Esophagus (tissue), 2 donors: ENCODE measurements around the gene IFNL2. TPM values are rescaled to one million over a fixed set of nuclear protein-coding genes. Genes with fewer than 3 reads are reported as not detected.
"Not testable (repeated sequence)": the region's sequence is repeated elsewhere in the genome, so short reads cannot be mapped to it uniquely, and the experiment has no call there.

ENCODE experiments used
- H3K27ac ChIP-seq, 2 donors: one replicate each; pipeline ENCODE4 v1.5.1; 2013; ENCODE audit warnings: low read depth in 2 of 2, mild to moderate bottlenecking in 2 of 2, inconsistent platforms in 1 of 2, low read length in 1 of 2, moderate library complexity in 1 of 2
- H3K27me3 ChIP-seq, 2 donors: one replicate each; pipeline ENCODE4 v1.6.1; 2013; ENCODE audit warnings: low read length in 2 of 2, control low read depth in 1 of 2, mild to moderate bottlenecking in 1 of 2; ENCODE audit not compliant: insufficient read depth in 2 of 2, control insufficient read depth in 1 of 2
- H3K36me3 ChIP-seq, 2 donors: one replicate each; pipeline ENCODE4 v1.6.1; 2013; ENCODE audit warnings: low read length in 1 of 2; ENCODE audit not compliant: control insufficient read depth in 2 of 2, insufficient read depth in 2 of 2
- H3K4me1 ChIP-seq, 2 donors: one replicate each; pipeline ENCODE4 v1.6.1; 2013; ENCODE audit warnings: low read length in 1 of 2; ENCODE audit not compliant: control insufficient read depth in 2 of 2, insufficient read depth in 2 of 2
- H3K4me3 ChIP-seq, 2 donors: one replicate each; pipeline ENCODE4 v1.5.1; 2013; ENCODE audit warnings: low read length in 2 of 2, mild to moderate bottlenecking in 2 of 2, low read depth in 1 of 2, moderate library complexity in 1 of 2
- H3K9me3 ChIP-seq, 2 donors: one replicate each; pipeline ENCODE4 v1.6.1; 2013; ENCODE audit warnings: mild to moderate bottlenecking in 2 of 2, low read depth in 1 of 2, low read length in 1 of 2, moderate library complexity in 1 of 2; ENCODE audit not compliant: control insufficient read depth in 2 of 2, insufficient read depth in 1 of 2
- WGBS, 2 donors: extraction: QIAGEN DNeasy Blood & Tissue Kit; methylation state at CpG; one replicate each; pipeline ENCODE4 v1.1.7; 2013; 5-methylcytosine and 5-hydroxymethylcytosine counted together
- polyA plus RNA-seq, 2 donors: library from polyadenylated mRNA; stranded (reverse); fragments of 200-250 nt; gene quantifications; one replicate each; pipeline ENCODE4 v1.2.3, GENCODE V29; 2013
- donor health status: healthy with polysubstance abuse.
- donor health status: Bipolar disorder and iron deficiency.

The IFNL2 gene
- polyA plus RNA-seq, 2 donors: not detected

DNA sequence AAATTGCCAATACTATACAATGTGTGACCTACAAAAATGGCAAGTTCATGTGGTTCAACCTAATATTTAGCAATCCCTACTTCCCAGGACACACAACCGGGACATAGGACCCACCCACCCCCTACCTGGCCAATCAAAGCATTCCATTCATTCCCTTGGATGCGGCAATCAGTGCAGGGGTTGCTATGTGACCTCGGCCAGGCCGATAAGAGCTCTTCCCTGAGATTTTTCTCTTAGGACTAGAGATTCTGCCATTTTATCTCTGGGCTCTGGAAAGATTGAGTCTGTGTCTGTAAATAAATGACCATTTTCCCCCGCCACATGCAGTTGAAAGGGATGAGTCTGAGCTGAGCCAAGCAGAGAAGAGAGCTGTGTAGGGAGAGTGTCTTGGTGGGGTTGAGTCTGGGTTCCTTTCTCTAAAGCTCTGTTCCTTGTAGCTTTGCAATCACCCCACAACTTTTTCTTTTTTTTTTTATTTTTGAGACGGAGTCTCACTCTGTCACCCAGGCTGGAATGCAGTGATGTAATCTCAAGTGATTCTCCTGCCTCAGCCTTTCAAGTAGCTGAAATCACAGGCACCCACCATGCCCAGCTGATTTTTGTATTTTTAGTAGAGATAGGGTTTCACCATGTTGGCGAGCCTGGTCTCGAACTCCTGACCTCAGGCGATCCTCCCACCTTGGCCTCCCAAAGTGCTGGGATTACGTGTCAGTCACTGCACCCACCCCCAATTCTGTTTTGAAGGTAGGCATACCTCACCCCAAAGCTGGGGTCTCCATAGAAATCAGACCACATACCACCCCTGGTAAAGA is 35.4 kb downstream of the IFNL2 start:
- H3K27me3 ChIP-seq: peaks cover 4 to 14% of the 10 kb centered on the region in 2 donors
- no peak overlapping the region for H3K27ac ChIP-seq
- H3K9me3 ChIP-seq: peaks cover 0 to 5% of the 10 kb centered on the region in 2 donors
- no peak overlapping the region for H3K4me3 ChIP-seq
- WGBS, 2 donors: 54 to 57% methylated on average over 10 of the region's 10 CpGs
- peaks cover 0 to 3% of the 10 kb centered on the region in 2 donors for H3K36me3 ChIP-seq
- peaks cover 3 to 12% of the 10 kb centered on the region in 2 donors for H3K4me1 ChIP-seq

- H3K4me3 ChIP-seq: no peak overlapping the region
- H3K27me3 ChIP-seq: peaks cover 4 to 14% of the 10 kb centered on the region in 2 donors
- peaks cover 3 to 12% of the 10 kb centered on the region in 2 donors for H3K4me1 ChIP-seq
- no peak overlapping the region for H3K27ac ChIP-seq
- H3K36me3 ChIP-seq: peaks cover 0 to 3% of the 10 kb centered on the region in 2 donors
- H3K9me3 ChIP-seq: peaks cover 0 to 6% of the 10 kb centered on the region in 2 donors
These were observed 36.0 kb downstream of the IFNL2 start for GRCh38 chr19:39304185-39304513.

- H3K4me1 ChIP-seq: peaks cover 3 to 12% of the 10 kb centered on the region in 2 donors
- H3K27ac ChIP-seq: no peak overlapping the region
- no peak overlapping the region for H3K4me3 ChIP-seq
- H3K36me3 ChIP-seq: peaks cover 0 to 3% of the 10 kb centered on the region in 2 donors
- peaks cover 0 to 6% of the 10 kb centered on the region in 2 donors for H3K9me3 ChIP-seq
- WGBS, 2 donors: 44 to 48% methylated on average over 6 of the region's 6 CpGs
- peaks cover 4 to 14% of the 10 kb centered on the region in 2 donors for H3K27me3 ChIP-seq
These were observed 36.7 kb downstream of the IFNL2 start for GRCh38 chr19:39304701-39305571.

DNA sequence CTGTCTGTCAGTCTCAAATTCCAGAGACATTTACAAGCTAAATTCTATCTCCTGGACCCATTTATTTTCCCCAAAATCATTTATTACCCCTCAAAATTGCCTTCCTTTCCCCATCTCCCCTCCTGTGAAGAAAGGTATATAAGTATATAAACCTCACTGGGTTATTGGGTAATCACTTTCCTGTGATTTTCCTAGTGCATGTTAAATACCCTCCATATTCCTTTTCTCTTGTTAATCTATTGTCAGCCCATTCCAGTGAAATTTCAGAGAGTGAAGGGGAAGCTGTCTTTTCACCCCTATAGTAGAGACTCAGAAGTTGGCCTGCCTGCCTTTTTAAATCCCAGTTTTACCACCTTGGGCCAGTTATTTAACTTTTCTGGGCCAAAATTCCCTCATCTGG is 37.9 kb downstream of the IFNL2 start:
- no peak overlapping the region for H3K27ac ChIP-seq
- H3K27me3 ChIP-seq: peaks cover 4 to 14% of the 10 kb centered on the region in 2 donors
- peaks cover 3 to 12% of the 10 kb centered on the region in 2 donors for H3K4me1 ChIP-seq
- H3K36me3 ChIP-seq: peaks cover 0 to 3% of the 10 kb centered on the region in 2 donors
- H3K4me3 ChIP-seq: no peak overlapping the region
- H3K9me3 ChIP-seq: peaks cover 0 to 6% of the 10 kb centered on the region in 2 donors

GRCh38 chr19:39307046-39307821 is 39.0 kb downstream of the IFNL2 start:
- Histone ChIP-seq H3K4me3 (peak overlapping the region in 1 of 2 donors; percentile 13), H3K27me3 (peaks cover 4 to 14% of the 10 kb centered on the region in 2 donors), H3K27ac (no peak overlapping the region), H3K4me1 (peaks cover 3 to 12% of the 10 kb centered on the region in 2 donors), H3K9me3 (peaks cover 0 to 6% of the 10 kb centered on the region in 2 donors), H3K36me3 (peaks cover 0 to 3% of the 10 kb centered on the region in 2 donors)
- WGBS, 2 donors: 24 to 26% methylated on average over 57 to 71 of the region's 71 CpGs

DNA sequence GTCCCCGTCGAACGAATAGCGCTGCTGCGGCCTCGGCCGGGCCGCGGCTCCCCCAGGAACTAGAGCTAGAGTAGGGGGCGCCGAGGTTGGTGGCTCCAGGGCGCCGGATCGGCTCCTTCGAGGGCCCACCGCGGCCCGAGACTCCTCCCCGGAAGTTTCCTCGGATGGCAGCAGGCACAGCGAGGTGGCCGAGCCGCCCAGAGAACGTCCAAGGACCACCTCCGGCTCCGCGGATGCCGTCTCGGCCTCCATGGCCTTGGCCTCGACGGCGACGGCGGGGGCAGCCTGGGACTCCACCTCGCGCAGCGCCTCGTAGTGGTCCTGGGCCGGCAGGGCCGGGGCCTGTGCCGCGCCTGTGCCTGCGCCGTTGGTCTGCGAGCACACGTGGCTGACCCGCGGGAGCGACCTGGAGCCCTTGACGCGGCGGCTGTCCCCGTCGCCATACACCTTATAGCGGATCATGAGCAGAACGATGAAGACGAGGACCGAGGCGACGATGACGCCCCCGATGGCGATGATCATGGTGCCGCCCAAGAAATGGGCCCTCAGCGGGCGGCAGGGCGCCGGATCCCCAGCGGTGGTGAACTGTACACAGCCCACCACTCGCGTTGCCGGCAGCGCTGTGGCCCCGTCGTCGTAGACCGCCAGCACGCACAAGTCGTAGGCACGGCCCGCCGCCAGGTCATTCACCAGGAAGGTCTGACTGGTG is 39.8 kb downstream of the IFNL2 start:
- Histone ChIP-seq H3K4me3 (peak overlapping the region in 1 of 2 donors; percentile 13), H3K36me3 (peaks cover 0 to 3% of the 10 kb centered on the region in 2 donors), H3K27me3 (peaks cover 4 to 14% of the 10 kb centered on the region in 2 donors), H3K9me3 (peaks cover 0 to 6% of the 10 kb centered on the region in 2 donors), H3K27ac (no peak overlapping the region), H3K4me1 (peaks cover 3 to 12% of the 10 kb centered on the region in 2 donors)
- 30 to 41% methylated on average over 68 to 82 of the region's 82 CpGs for WGBS, 2 donors

- WGBS, 2 donors: 56 to 66% methylated on average over 18 of the region's 18 CpGs
- peaks cover 0 to 6% of the 10 kb centered on the region in 2 donors for H3K9me3 ChIP-seq
- peaks cover 3 to 12% of the 10 kb centered on the region in 2 donors for H3K4me1 ChIP-seq
- H3K27me3 ChIP-seq: peaks cover 4 to 14% of the 10 kb centered on the region in 2 donors
- no peak overlapping the region for H3K4me3 ChIP-seq
- H3K27ac ChIP-seq: no peak overlapping the region
- peaks cover 0 to 3% of the 10 kb centered on the region in 2 donors for H3K36me3 ChIP-seq
These were observed 40.5 kb downstream of the IFNL2 start for GRCh38 chr19:39308531-39309304.

GRCh38 chr19:39309305-39309670 is 41.1 kb downstream of the IFNL2 start:
- not testable (repeated sequence) for H3K4me3 ChIP-seq, H3K9me3 ChIP-seq, H3K27ac ChIP-seq, H3K36me3 ChIP-seq
- Histone ChIP-seq H3K4me1 (peaks cover 3 to 12% of the 10 kb centered on the region in 2 donors), H3K27me3 (peaks cover 4 to 14% of the 10 kb centered on the region in 2 donors)
- 94 to 96% methylated on average over 7 of the region's 7 CpGs for WGBS, 2 donors
